ENCODE data around the gene HDAC7. TPM values are rescaled to one million over a fixed set of nuclear protein-coding genes. Genes with fewer than 3 reads are reported as not detected.

HDAC7 gene
- polyA plus RNA-seq, 1 experiment, result 67.0 TPM

- Histone ChIP-seq H3K36me3 (ENCODE audit: control insufficient read depth, insufficient read depth, low read length) (no peaks in the 10 kb centered on the region), H3K27me3 (ENCODE audit: control insufficient read depth, insufficient read depth, low read length) (peaks cover 6% of the 10 kb centered on the region), H3K4me3 (ENCODE audit: low read depth, low read length) (no peak overlapping the region)
- DNase-seq (ENCODE audit: low read depth), result no peak
- CTCF ChIA-PET, result interaction anchor here (0.9 to 17.6 kb wide), 17 partner anchors 13 to 251 kb away, joined by 3 to 454 read pairs (median 15); partner anchors contain the start of genes ENDOU, RAPGEF3 and SLC48A1
- TF ChIP-seq CTCF (IDR thresholded peaks at IDR 0.05; ENCODE audit: insufficient read depth, low read depth, low read length), result no peak
- POLR2A ChIA-PET, result no interaction called here
Measured at GRCh38 chr12:47740606-47741339, 78.9 kb downstream of the HDAC7 start.

GRCh38 chr12:47739979-47740378 is 79.7 kb downstream of the HDAC7 start:
- no peak for DNase-seq (ENCODE audit: low read depth)
- ChIA-PET POLR2A (no interaction called here), CTCF (interaction anchor here (0.7 to 17.6 kb wide), 9 partner anchors 13 to 209 kb away, joined by 3 to 454 read pairs (median 91); partner anchors contain the start of genes ENDOU, RAPGEF3 and SLC48A1)
- TF ChIP-seq CTCF (IDR thresholded peaks at IDR 0.05; ENCODE audit: insufficient read depth, low read depth, low read length), result no peak
- Histone ChIP-seq H3K27me3 (ENCODE audit: control insufficient read depth, insufficient read depth, low read length) (peaks cover 4% of the 10 kb centered on the region; the same call in 1 of the 2 replicates), H3K36me3 (ENCODE audit: control insufficient read depth, insufficient read depth, low read length) (no peaks in the 10 kb centered on the region), H3K4me3 (ENCODE audit: low read depth, low read length) (no peak overlapping the region)

- ChIA-PET CTCF (interaction anchor here (0.7 to 17.6 kb wide), 6 partner anchors 12 to 210 kb away, joined by 3 to 454 read pairs (median 122); partner anchors contain the start of genes ENDOU and SLC48A1), POLR2A (no interaction called here)
- Histone ChIP-seq H3K27me3 (ENCODE audit: control insufficient read depth, insufficient read depth, low read length) (peaks cover 2% of the 10 kb centered on the region; the same call in 1 of the 2 replicates), H3K36me3 (ENCODE audit: control insufficient read depth, insufficient read depth, low read length) (no peaks in the 10 kb centered on the region), H3K4me3 (ENCODE audit: low read depth, low read length) (no peak overlapping the region)
- DNase-seq (ENCODE audit: low read depth), result no peak
- TF ChIP-seq CTCF (IDR thresholded peaks at IDR 0.05; ENCODE audit: insufficient read depth, low read depth, low read length), result no peak
Measured at GRCh38 chr12:47739297-47739696, 80.4 kb downstream of the HDAC7 start.

GRCh38 chr12:47737936-47738594 is 81.6 kb downstream of the HDAC7 start:
- POLR2A ChIA-PET, result no interaction called here
- 0 out of 2 replicates have a peak, but pooled peaks cover 1% of the 10 kb centered on the region for H3K27me3 ChIP-seq (ENCODE audit: control insufficient read depth, insufficient read depth, low read length)

More at GRCh38 chr12:47737936-47738594, 81.6 kb downstream of the HDAC7 start:
- H3K4me3 ChIP-seq (ENCODE audit: low read depth, low read length), result no peak overlapping the region
- no peaks in the 10 kb centered on the region for H3K36me3 ChIP-seq (ENCODE audit: control insufficient read depth, insufficient read depth, low read length)
- no peak for TF ChIP-seq CTCF (IDR thresholded peaks at IDR 0.05; ENCODE audit: insufficient read depth, low read depth, low read length)
- CTCF ChIA-PET, result interaction anchor here (1.0 to 17.6 kb wide), 5 partner anchors 21 to 100 kb away, joined by 3 to 454 read pairs (median 23); partner anchors contain the start of genes RAPGEF3 and SLC48A1
- no peak for DNase-seq (ENCODE audit: low read depth)
